ENCODE measurements around the gene MX2. TPM values are rescaled to one million over a fixed set of nuclear protein-coding genes. Genes with fewer than 3 reads are reported as not detected.
A peak's percentile ranks its signal among the peaks of the same experiment; 100 is the strongest.
"Not testable (repeated sequence)": the region's sequence is repeated elsewhere in the genome, so short reads cannot be mapped to it uniquely, and the experiment has no call there.

Gene MX2, protein sequence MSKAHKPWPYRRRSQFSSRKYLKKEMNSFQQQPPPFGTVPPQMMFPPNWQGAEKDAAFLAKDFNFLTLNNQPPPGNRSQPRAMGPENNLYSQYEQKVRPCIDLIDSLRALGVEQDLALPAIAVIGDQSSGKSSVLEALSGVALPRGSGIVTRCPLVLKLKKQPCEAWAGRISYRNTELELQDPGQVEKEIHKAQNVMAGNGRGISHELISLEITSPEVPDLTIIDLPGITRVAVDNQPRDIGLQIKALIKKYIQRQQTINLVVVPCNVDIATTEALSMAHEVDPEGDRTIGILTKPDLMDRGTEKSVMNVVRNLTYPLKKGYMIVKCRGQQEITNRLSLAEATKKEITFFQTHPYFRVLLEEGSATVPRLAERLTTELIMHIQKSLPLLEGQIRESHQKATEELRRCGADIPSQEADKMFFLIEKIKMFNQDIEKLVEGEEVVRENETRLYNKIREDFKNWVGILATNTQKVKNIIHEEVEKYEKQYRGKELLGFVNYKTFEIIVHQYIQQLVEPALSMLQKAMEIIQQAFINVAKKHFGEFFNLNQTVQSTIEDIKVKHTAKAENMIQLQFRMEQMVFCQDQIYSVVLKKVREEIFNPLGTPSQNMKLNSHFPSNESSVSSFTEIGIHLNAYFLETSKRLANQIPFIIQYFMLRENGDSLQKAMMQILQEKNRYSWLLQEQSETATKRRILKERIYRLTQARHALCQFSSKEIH
- total RNA-seq (10 to 100 TPM; 11.9 to 31.9 TPM), polyA plus RNA-seq (ENCODE audit: insufficient read length in 6 of 6) (1 to 10 TPM; 1.1 to 2.7 (median 1.8) TPM)
- long read RNA-seq, donor 1 = 0 reads
- long read RNA-seq, donor 2 = 0 reads
- long read RNA-seq, donor 3 = 0 reads
- long read RNA-seq, donor 4, partial matches to known transcripts = 1 of 2 reads
- long read RNA-seq, donor 4, other reads (novel, unspliced or antisense) = 1 of 2 reads
- long read RNA-seq, donor 5 = 0 reads
- long read RNA-seq, donor 6 = 0 reads
- long read RNA-seq, donor 7 = 0 reads
- long read RNA-seq, donor 8 = 0 reads
- long read RNA-seq, donor 9 = 0 reads
- long read RNA-seq, donor 10, partial matches to known transcripts = 5 of 7 reads
- long read RNA-seq, donor 10, other reads (novel, unspliced or antisense) = 0 of 7 reads
- long read RNA-seq, donor 11 = 0 reads
- long read RNA-seq, donor 12 = 0 reads

DNA sequence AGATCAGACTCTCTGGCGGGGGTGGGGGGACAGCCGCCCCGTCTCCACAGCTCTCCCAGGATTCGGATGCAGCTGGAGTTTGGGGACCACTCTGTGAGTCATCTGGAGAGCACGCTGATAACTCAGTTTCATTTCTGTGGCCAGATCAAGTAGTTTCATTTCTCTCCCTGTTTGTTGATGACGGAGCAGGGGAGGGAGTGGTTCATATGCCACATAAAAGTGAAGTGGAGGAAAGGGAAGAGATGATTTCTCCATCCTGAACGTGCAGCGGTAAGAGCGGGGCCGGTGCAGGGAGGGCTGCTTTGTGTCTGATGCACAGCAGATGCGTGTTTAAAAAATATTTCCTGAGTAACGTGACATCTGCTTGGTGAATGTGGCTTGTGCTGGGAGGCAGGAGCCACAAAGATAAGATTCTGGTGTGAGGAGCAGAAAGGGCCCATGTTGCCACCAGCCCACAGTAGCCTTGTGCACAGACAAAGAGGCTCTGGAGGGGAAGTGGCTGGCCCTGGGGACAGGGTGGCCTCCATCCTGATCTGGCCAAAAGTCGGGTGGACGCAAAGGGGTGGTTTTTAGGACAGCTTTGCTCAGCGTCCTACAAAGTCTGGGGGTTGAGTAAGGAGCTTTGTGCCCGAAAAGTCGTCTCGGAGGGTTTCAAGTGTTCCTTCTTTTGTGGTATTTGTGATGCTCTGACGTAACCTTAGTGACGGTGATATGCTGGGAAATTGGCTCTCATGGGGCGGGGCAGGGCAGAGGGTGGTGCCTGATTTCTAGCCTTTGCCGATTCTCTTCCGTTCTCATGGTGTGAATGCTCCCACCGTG, at the start of gene MX2:
TSS of gene MX2 (plus strand) at position 242 of the 819 bp plus-strand sequence. CDS start 14,880 bp downstream, outside the sequence.
- Histone ChIP-seq H3K36me3 (peaks cover 0 to under 1% of the 10 kb centered on the region in 2 donors), H3K27me3 (no peaks in the 10 kb centered on the region), H3K27ac (peak within 1 kb of the TSS; percentile 72 to 98), H3K9me3 (no peaks in the 10 kb centered on the region), H3K4me1 (peaks cover 3 to 57% of the 10 kb centered on the region in 2 donors), H3K4me3 (peak within 1 kb of the TSS; percentile 9 to 51)
- intact Hi-C loops (cut with DNase I) = no loop called here
- TF ChIP-seq, protein P1, sequence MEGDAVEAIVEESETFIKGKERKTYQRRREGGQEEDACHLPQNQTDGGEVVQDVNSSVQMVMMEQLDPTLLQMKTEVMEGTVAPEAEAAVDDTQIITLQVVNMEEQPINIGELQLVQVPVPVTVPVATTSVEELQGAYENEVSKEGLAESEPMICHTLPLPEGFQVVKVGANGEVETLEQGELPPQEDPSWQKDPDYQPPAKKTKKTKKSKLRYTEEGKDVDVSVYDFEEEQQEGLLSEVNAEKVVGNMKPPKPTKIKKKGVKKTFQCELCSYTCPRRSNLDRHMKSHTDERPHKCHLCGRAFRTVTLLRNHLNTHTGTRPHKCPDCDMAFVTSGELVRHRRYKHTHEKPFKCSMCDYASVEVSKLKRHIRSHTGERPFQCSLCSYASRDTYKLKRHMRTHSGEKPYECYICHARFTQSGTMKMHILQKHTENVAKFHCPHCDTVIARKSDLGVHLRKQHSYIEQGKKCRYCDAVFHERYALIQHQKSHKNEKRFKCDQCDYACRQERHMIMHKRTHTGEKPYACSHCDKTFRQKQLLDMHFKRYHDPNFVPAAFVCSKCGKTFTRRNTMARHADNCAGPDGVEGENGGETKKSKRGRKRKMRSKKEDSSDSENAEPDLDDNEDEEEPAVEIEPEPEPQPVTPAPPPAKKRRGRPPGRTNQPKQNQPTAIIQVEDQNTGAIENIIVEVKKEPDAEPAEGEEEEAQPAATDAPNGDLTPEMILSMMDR (IDR thresholded peaks at IDR 0.05) = no peak
- DNase-seq = peak in 1 of 4 donors; percentile 65
- ATAC-seq = peak; percentile 75

DNA sequence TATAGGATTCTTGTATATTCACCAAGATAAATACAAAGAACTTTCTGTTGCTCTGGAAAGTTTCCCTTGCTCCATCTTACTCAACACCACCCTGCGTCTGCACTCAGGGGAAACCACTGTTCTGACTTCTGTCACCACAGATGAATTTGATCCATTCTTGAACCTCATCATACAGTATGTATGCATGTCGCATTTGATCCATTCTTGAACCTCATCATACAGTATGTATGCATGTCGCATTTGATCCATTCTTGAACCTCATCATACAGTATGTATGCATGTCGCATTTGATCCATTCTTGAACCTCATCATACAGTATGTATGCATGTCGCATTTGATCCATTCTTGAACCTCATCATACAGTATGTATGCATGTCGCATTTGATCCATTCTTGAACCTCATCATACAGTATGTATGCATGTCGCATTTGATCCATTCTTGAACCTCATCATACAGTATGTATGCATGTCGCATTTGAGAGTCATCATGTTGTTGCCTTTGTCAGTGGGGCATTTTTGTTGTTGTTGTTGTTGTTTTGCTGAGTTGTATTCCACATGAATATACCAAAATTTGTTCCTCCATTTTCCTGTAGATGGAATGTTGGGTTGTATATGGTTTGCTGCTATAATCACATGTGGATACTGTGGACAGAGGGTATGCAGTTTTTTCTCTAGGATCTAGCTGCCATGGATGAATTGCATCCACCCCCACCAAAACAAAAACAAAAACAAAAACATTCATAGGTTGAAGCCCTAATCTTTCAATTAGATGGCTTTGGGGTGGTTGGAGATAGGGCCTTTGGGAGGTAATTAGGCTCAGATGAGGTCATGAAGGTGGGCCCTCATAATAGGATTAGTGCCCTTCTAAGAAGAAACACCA, 48.3 kb upstream of the MX2 start:
- DNase-seq; H3K36me3 ChIP-seq; H3K9me3 ChIP-seq; H3K27ac ChIP-seq; H3K4me3 ChIP-seq; intact Hi-C loops (cut with DNase I); H3K4me1 ChIP-seq; ATAC-seq: not testable (repeated sequence)
- peaks cover 17 to 49% of the 10 kb centered on the region in 2 donors for H3K27me3 ChIP-seq

DNA sequence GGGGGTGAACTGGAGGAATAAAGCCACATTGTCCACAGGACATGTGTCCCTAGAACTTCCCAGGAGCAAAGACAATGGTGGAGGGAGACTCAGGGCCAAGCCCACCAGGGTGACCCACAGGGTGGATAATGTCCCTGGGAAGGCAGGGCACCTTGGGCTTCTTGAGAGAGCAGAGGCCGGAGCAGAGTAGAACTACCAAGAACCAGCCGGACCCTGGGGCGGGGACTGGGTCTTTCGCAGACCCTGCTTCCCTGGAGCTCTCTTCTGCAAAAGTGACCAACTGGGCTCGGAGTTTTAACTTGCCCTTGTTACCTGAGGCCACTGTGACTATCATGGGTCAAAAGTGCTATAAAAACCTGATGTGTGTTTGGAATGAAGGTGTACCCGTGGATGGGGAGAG, 46.1 kb upstream of the MX2 start:
- Histone ChIP-seq H3K4me3 (no peak overlapping the region), H3K9me3 (no peaks in the 10 kb centered on the region), H3K27ac (no peak overlapping the region), H3K36me3 (no peaks in the 10 kb centered on the region), H3K4me1 (peaks cover 0 to 6% of the 10 kb centered on the region in 2 donors), H3K27me3 (peaks cover 17 to 42% of the 10 kb centered on the region in 2 donors)
- intact Hi-C loops (cut with DNase I) = no loop called here
- DNase-seq (no peak), ATAC-seq (no peak)
- TF ChIP-seq, protein P1 (IDR thresholded peaks at IDR 0.05) = no peak

DNA sequence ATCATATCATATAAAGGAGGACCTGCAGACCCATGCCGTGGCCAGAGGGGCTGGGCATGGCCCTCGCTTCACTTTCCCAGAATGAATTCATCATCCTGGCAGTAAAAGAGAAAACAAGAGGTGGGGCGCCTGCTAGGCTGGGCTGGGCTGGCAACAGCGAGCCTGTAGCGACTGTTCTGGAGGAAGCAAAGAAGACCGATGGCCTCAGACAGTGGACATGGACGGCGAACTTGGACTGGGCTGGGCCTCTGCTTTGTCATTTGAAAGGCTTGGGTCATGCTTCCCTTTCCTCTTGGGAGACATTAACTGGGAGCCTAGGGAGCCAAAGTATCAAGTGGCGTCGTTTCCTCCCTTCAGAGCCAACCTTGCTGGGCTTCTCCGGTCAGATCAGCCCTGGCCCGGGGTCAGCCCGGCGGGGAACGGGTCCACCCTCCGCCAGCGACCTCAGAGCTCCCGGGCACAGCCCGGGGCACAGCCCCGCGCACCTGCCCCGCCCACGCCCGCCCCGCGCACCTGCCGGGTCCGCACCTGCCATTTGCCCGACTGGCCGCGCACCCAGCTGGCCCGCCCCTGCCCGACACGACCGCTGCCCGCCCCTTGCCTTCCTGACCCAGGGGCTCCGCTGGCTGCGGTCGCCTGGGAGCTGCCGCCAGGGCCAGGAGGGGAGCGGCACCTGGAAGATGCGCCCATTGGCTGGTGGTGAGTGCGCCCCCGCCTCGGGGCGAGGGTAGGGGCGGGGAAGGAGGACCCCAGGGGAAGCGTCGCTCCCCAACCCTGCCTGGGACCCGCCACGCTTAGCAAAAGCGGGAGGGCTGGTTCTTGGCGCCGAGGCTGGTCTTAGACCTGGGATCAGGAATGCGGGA, 45.4 kb upstream of the MX2 start, which contains the start of gene FAM3B:
TSS of gene FAM3B (plus strand) at position 602 of the 863 bp plus-strand sequence. CDS start at position 681, 79 bp downstream.
- intact Hi-C loops (cut with DNase I) = no loop called here
- peak within 1 kb of the TSS; percentile 33 to 36 for H3K4me3 ChIP-seq
- H3K27me3 ChIP-seq = peaks cover 17 to 42% of the 10 kb centered on the region in 2 donors
- H3K9me3 ChIP-seq = no peaks in the 10 kb centered on the region
- no peaks in the 10 kb centered on the region for H3K36me3 ChIP-seq
- ATAC-seq (peak; percentile 97), DNase-seq (peak in 3 of 4 donors; percentile 32 to 85 (median 60))
- TF ChIP-seq, protein P1 (IDR thresholded peaks at IDR 0.05) = no peak
- peaks cover 0 to 6% of the 10 kb centered on the region in 2 donors for H3K4me1 ChIP-seq
- H3K27ac ChIP-seq = no peak within 1 kb of the TSS

Data from left lung (tissue), 14 donors.